GM19324 (cell line): ENCODE results near the gene PPP2R3A.
"Not testable (repeated sequence)": the region's sequence is repeated elsewhere in the genome, so short reads cannot be mapped to it uniquely, and the experiment has no call there.

Experiments used
- ATAC-seq: cut with Tn5 transposase; IDR thresholded peaks from one replicate; pipeline ENCODE4 v1.9.1; 2021; ENCODE audit warnings: mild to moderate bottlenecking, moderate library complexity; ENCODE audit not compliant: unreplicated experiment, low FRiP score

PPP2R3A gene

DNA sequence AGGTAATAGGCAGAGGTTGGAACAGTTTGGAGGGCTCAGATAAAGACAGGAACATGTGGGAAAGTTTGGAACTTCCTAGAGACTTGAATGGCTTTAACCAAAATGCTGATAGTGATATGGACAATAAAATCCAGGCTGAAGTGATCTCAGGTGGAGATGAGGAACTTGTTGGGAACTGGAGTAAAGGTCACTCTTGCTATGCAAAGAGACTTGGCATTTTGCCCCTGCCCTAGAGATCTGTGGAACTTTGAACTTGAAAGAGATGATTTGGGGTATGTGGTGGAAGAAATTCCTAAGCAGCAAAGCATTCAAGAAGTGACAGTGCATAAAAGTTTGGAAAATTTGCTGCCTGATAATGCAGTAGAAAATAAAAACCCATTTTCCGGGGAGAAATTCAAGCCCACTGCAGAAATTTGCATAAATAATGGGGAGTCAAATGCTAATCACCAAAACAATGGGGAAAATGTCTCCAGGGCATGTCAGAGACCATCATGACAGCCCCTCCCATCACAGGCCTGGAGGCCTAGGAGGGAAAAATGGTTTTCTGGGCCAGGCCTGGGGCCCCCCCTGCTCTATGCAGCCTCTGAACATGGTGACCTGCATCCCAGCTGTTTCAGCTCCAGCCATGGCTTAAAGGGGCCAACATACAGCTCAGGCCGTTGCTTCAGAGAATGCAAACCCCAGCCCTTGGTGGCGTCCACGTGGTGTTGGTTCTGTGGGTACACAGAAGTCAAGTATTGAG lies 118.3 kb downstream of the PPP2R3A start:
- ATAC-seq, result not testable (repeated sequence)

GRCh38 chr3:136085067-136085466 lies 119.5 kb downstream of the PPP2R3A start:
- not testable (repeated sequence) for ATAC-seq

- no peak for ATAC-seq
Measured at GRCh38 chr3:136093771-136094170, 128.2 kb downstream of the PPP2R3A start.

DNA sequence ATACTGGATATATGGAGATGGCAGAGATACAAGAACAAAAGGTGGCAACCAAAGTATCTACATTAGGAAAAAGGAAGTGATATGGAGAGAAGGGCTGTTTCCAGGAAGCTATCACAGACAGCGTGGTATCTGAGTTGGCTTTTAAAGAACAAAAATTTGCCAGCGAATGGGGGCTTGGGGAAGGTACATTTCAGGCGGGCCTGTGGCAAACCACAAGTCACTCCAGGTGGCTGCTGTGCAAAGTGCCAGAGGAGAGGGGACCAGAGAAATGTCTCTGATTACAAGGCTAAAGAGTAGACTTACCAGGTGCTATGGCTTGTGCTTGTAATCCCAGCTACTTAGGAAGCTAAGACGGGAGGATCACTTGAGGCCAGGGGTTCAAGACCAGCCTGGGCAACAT lies 139.5 kb downstream of the PPP2R3A start:
- no peak for ATAC-seq

GRCh38 chr3:136106101-136106500 lies 140.6 kb downstream of the PPP2R3A start:
- ATAC-seq, result no peak

- ATAC-seq, result peak; percentile 58
Measured at GRCh38 chr3:136109499-136109898, 144.0 kb downstream of the PPP2R3A start.

DNA sequence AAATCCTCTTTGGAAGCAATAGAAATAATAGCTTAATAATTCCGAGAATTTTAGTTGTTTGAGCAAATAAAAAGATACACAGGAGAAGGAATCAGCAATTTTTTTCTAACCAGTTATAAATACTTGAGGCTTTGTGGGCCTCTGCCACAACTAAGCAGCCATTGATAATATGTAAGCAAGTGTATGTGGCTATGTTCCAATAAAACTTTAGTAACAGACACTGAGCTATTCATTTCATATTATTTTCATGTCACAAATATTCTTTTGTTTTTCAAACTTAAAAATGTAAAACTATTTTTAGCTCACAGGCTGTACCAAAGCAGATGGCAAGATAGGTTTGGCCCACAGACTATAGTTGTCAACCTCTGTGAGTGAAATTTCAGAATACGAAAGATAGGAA lies 145.0 kb downstream of the PPP2R3A start:
- ATAC-seq, result no peak

- ATAC-seq, result no peak
Measured at GRCh38 chr3:136114421-136114820, 148.9 kb downstream of the PPP2R3A start.

GRCh38 chr3:136119332-136119731 lies 153.8 kb downstream of the PPP2R3A start:
- ATAC-seq, result not testable (repeated sequence)

GRCh38 chr3:136119783-136120182 lies 154.3 kb downstream of the PPP2R3A start:
- ATAC-seq, result not testable (repeated sequence)

GRCh38 chr3:136120373-136121348 lies 155.1 kb downstream of the PPP2R3A start:
- ATAC-seq, result peak; percentile 95

DNA sequence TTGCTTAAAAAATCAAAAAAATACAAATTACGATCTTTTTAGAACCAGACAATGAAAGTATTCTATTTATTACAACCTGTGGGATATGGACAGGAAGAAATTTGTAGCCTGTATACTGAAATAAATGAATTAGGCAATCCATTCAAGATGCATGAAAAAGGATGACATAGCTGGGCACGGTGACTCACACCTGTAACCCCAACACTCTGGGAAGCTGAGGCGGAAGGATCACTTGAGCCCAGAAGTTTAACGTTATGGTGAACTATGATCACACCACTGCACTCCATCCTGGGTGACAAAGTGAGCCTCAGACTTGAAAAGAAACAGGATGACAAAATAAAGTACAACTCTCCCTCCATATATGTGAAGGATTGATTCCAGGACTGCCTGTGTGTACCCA lies 156.5 kb downstream of the PPP2R3A start:
- no peak for ATAC-seq

DNA sequence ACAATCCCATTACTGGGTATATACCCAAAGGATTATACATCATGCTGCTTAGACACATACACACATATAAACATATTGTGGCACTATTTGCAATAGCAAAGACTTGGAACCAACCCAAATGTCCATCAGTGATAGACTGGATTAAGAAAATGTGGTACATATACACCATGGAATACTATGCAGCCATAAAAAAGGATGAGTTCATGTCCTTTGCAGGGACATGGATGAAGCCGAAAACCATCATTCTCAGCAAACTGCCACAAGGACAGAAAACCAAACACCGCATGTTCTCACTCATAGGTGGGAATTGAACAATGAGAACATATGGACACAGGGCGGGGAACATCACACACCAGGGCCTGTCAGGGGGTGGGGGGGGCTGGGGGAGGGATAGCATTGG lies 166.1 kb downstream of the PPP2R3A start:
- not testable (repeated sequence) for ATAC-seq

DNA sequence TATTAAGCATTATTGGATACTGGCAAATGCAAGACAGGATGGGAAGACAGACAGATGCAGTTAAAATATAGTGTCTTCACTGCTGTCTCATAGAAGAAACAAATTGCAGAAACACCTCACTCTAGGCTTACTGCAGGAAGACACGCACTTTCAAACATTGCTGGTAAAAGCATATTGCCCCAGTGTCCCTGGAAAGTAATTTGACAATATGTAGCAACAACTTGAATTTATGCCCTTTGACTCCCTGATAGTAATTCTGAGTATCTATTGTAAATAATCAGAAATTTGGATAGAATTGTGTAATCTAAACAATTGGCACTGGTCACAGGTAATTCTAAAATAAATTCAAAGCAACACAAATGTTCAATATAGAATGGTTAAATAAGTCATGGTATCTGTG lies 168.6 kb downstream of the PPP2R3A start:
- ATAC-seq, result no peak

- ATAC-seq, result no peak
Measured at GRCh38 chr3:136135039-136135802, 169.7 kb downstream of the PPP2R3A start.

GRCh38 chr3:136136454-136136853 lies 170.9 kb downstream of the PPP2R3A start:
- ATAC-seq, result no peak

DNA sequence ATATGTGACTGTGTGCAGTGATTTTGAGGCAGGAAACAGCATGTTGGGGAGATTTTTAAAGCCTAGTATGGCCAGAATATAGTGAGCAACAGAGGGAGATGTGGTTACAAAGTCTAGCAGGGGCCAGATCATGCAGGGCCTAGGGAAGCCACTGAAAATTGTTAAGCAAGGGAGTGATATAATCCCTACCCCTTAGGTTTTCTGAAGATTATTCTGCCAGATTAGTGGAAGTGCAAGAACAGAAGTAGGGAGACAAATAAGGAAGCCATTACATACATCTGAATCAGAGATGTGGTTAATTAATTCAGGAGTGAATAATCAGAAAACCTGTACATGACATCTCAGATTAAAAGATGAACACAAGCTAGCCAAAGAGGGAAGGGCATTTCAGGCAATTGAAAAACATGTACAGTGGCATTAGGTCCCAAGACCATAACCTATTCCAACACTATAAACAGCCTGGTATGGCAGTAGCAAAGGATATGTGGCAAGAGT lies 175.8 kb downstream of the PPP2R3A start:
- no peak for ATAC-seq

- no peak for ATAC-seq
Measured at GRCh38 chr3:136141891-136142290, 176.4 kb downstream of the PPP2R3A start.

DNA sequence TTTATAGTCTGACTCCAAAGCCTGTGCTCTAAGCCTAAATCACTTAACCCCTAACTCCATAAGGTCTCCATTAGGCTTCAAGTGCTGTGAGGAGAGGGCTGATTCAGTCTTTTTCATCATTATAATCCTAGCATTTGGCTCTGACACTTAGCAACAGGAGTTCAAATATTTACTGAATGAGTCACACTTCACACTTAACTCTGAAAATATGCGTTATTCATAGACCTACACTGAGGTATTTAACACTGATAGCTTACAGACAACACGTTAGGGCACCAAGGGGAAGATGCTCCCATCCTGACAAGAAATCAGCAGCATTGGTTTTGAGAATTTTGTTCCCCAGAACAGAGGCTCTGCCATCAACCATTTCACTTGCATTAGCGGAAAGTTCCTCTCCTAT lies 177.1 kb downstream of the PPP2R3A start:
- no peak for ATAC-seq

DNA sequence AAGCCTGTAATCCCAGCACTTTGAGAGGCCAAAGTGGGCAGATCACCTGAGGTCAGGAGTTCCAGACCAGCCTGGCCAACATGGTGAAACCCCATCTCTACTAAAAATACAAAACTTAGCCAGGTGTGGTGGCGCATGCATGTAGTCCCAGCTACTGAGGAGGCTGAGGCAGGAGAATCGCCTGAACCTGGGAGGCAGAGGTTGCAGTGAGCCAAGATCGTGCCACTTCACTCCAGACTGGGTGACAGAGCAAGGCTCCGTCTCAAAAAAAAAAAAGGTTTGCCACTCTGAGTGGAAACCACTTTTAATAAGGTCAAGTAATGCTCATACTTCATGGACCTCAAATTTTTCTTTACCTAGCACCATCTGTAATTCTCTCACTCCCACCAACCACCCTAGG lies 178.9 kb downstream of the PPP2R3A start:
- ATAC-seq, result not testable (repeated sequence)
